ENCODE results near the gene CDCA4.

DNA sequence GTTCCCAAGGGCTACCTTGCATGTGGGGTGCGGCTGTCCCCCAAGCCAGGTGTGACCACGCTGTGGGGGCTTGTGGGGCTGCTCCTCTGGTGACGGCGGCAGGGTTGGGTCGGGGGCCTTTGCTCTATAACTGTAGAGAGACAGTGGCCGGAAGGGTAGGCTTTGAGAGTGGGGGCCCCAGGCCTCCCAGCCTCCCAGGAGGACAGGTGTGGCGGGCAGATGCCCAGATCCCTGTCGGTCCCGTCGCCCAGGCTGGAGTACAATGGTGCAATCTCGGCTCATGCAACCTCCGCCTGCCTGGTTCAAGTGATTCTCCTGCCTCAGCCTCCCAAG, 47.1 kb upstream of the CDCA4 start:
- TF ChIP-seq TAF1 (IDR thresholded peaks at IDR 0.05; ENCODE audit: borderline replicate concordance, insufficient read depth, low read length), result no peak
- TF ChIP-seq, protein P1, sequence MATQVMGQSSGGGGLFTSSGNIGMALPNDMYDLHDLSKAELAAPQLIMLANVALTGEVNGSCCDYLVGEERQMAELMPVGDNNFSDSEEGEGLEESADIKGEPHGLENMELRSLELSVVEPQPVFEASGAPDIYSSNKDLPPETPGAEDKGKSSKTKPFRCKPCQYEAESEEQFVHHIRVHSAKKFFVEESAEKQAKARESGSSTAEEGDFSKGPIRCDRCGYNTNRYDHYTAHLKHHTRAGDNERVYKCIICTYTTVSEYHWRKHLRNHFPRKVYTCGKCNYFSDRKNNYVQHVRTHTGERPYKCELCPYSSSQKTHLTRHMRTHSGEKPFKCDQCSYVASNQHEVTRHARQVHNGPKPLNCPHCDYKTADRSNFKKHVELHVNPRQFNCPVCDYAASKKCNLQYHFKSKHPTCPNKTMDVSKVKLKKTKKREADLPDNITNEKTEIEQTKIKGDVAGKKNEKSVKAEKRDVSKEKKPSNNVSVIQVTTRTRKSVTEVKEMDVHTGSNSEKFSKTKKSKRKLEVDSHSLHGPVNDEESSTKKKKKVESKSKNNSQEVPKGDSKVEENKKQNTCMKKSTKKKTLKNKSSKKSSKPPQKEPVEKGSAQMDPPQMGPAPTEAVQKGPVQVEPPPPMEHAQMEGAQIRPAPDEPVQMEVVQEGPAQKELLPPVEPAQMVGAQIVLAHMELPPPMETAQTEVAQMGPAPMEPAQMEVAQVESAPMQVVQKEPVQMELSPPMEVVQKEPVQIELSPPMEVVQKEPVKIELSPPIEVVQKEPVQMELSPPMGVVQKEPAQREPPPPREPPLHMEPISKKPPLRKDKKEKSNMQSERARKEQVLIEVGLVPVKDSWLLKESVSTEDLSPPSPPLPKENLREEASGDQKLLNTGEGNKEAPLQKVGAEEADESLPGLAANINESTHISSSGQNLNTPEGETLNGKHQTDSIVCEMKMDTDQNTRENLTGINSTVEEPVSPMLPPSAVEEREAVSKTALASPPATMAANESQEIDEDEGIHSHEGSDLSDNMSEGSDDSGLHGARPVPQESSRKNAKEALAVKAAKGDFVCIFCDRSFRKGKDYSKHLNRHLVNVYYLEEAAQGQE (IDR thresholded peaks at IDR 0.05; ENCODE audit: insufficient read depth in 1 of 2, low read depth in 2 of 2, low read length in 2 of 2), result no peak
